GM19193 (cell line): Measurements from ENCODE around the gene WDR83.

Experiments
- POLR2A ChIP-seq: IDR thresholded peaks from 4 replicates; pipeline ENCODE4 v1.6.1; 2011; ENCODE audit not compliant: insufficient read depth, insufficient read length; ENCODE audit errors: extremely low read depth

The WDR83 gene

DNA sequence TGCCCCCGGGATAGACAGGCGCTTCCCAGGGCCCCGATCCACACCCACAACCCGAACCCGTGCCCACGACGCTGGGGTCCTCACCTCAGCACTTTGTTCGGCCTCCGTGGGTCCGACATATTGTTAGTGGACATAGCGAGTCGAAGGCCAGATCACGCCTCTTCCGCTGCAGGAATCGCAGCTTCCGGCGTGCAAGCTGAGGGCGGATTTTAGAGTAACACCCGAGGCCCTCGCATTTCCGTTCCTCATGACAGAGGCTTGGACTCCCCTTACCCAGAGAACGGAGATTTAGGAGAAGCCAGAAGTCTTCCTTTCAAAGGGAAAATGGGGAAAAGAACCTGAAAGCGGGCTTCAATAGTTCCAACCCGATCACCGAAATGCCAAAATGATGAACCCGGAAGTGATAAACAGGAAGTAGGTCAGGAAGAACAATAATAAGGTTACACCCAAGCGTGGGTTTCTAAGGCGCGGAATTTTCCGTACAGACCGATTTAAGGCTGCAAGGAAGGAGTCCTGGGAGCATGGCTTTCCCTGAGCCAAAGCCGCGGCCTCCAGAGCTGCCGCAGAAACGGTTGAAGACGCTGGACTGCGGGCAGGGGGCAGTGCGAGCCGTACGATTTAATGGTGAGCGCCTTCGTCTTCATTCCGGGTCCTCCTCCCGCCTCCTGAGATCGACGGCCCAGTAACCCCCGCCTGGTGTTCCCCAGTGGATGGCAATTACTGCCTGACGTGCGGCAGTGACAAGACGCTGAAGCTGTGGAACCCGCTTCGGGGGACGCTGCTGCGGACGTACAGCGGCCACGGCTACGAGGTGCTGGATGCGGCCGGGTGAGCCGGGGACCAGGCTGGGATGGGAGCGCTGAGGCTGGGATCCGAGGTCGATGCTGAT is 2.9 kb downstream of the WDR83 start:
- peak; percentile 68 for TF ChIP-seq POLR2A

DNA sequence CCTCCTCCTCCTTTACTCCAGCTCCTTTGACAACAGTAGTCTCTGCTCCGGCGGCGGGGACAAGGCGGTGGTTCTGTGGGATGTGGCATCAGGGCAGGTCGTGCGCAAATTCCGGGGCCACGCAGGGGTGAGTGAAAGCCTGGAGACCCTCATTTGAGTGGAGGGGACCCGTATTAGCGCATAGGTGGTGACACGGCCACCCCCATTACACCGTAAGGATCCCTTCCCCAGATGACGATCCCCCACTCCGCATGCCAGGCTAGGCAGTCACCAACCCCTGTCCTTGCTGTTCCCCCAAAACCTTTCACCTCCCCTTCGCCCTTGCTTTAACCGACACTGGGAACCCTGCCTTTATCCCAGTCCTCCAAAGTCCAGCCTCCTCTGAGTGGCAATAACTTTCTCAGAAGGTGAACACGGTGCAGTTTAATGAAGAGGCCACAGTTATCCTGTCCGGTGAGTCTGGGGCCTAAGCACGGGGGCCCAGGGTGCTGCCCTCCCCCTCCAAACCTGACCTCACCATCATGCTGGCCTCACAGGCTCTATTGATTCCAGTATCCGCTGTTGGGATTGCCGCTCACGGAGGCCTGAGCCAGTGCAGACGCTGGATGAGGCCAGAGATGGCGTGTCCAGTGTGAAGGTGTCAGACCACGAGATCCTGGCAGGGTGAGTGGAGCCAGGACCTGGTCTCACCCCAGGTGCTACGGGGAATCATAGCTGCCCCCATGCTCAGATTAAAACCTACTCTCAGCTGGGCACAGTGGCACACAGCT is 3.7 kb downstream of the WDR83 start:
- no peak for TF ChIP-seq POLR2A

DNA sequence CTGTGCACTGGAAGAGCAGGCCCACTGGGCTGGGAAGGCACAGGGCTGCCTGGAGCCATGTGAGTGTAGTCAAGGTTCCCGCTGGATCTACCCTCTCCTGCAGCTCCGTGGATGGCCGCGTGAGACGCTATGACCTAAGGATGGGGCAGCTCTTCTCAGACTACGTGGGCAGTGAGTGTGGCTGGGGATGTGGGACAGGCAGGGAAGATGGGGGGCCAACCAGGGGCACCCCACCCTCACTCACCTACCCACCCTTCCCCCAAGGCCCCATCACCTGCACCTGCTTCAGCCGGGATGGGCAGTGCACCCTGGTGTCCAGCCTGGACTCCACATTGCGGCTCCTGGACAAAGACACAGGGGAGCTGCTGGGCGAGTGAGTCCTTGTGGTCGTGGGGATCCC is 6.1 kb downstream of the WDR83 start:
- TF ChIP-seq POLR2A, result no peak

DNA sequence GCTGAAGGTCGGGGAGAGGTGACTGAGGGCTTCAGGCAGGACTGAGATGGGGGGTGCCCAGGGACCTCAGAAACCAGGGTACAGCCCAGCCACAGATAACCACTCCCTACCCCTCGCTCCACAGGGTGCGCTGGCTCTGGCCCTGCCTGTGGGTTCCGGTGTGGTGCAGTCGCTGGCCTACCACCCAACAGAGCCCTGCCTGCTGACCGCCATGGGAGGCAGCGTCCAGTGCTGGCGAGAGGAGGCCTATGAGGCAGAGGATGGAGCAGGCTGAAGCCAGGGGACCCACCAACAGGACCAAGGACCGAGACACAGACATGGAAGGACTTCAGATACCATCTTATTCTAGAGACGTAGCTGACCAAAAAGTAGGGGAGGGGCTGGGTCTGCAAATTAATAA is 8.8 kb downstream of the WDR83 start:
- TF ChIP-seq POLR2A, result no peak

DNA sequence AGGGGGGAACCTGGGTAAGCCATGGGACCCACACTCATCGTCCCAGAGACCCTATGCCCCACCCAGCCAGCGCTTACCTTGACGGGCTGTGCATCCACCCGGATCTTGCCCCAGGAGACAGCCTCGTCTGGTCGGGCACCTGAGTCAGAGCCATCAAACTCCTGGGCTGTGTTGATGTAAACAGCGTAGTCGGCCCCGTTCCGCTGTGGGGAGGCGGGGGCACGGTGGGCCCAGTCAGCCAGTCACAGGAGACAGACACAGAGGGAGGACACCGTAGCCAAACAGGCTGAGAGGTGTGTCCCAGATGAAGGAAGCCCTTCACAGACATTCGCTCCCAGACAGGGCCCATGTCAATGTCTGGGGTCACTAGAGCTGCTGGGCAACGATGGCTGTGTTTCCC is 9.3 kb downstream of the WDR83 start:
- TF ChIP-seq POLR2A, result peak; percentile 11

DNA sequence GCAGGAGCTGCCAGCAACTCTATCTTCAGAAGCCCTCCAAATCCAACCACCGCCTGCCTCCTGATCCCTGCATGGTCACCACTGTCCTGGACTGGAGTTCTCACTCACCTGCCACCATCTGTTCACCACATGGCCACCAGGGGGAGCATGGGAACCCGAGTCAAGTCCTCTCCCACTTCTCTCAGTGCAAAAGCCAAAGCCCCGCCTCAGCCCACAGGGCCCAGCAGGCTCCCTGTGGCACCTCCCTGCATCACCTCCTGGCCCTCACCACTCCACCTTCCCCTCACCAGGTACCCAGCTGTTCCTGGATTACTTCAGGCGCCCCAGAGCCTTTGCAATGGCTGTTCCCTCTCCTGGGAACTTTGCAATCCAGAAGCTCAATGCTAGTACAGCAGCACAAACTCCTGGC is 9.8 kb downstream of the WDR83 start:
- TF ChIP-seq POLR2A, result no peak

DNA sequence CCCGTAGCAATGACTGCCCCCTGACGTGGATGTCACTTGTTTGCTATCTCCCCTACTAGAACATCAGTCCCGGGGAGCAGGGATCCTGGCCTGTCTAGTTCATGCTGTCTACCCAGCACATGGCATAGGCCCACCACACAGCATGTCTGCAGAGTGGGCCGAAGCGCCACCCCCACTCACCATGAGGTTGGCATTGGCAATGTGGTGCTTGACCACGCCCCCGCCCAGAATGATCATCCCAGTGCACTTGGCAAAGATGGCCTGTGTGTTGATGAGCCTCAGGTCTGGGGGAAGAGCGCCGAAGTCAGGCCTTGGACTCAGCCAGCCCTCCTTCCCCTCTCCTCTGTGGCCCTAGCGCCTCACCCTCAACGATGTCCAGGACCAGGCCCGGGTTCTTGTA is 10.3 kb downstream of the WDR83 start:
- peak; percentile 19 for TF ChIP-seq POLR2A

DNA sequence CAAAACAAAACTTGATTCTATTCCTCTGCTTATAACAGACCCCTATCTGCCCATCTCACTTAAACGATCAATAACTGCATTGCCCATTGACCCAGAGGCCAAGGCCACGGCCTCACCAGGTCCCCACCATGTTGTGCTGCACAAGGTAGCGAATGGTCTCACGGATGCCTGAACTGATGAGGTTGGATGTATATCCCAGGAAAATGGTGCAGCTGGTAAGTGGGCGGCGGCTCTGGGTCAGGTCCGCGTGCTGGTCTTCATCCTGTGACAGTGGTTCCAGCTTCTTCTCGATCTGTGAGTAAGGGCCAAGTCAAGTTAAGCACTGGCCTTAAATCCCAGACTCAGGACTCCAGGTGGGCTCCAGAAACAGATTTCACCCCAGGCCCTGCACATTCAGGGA is 13.4 kb downstream of the WDR83 start:
- TF ChIP-seq POLR2A, result no peak

DNA sequence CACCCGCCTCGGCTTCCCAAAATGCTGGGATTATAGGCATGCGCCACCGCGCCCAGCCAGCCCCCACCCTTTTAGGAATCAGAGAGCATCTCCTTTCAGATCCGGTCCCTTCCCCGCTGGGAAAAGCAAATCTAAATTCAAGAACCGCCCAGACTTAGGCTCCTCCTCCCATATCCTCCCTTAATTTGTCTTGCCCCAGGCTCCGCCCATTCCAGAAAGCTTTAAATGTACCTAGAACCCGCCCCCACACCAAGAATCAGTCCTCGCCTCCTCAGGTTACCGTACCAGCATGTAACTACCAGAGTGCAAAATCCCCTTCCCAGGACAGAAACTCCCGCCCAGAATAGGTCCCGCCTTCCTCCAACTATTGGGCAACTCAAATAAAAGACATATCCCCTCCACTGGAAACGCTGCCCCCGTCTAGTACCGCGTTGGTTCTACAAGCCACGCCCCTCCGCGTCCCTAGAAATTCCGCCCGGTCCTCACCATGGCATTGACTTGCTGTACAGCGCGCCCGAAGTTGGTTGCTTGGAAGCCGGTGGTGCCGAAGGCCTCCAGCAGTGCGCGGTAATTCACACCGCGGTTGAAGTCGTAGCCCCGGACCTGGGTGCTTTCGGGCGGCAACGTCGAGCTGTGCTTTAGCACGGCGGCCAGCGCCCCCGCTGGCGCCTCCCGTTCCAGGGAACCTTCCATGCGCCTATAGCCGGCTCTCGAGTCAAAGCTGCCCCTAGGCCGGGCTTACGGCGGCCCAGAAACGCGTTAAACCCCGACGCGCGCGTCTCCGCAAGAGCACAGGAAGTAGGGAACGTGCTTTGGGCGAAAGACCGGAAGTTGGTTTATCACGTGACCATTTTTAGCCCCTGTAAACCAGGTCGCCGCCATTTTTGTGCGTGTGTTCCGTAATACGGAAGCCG is 14.7 kb downstream of the WDR83 start, which contains the start of gene DHPS:
DHPS (minus strand) TSS at position 807 of the 914 bp plus-strand sequence; CDS start at position 693, 114 bp downstream.
- peak; percentile 85 for TF ChIP-seq POLR2A

DNA sequence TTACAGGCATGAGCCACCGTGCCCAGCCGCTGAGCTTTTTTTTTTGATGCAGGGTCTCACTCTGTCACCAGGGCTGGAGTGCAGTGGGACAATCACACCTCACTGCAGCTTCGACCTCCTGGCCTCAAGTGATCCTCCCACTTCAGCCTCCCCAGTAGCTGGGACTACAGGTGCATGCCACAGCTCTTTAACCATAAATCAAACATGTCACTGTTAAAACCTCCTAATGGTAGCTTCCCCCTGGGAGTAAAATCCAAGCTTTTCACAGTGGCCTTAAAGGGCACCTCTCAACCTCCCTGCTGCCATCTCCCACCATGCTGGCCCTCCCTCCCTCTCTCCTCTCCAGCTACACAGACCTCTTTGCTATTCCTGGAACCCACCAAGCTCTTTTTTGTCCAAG is 19.2 kb downstream of the WDR83 start:
- no peak for TF ChIP-seq POLR2A

DNA sequence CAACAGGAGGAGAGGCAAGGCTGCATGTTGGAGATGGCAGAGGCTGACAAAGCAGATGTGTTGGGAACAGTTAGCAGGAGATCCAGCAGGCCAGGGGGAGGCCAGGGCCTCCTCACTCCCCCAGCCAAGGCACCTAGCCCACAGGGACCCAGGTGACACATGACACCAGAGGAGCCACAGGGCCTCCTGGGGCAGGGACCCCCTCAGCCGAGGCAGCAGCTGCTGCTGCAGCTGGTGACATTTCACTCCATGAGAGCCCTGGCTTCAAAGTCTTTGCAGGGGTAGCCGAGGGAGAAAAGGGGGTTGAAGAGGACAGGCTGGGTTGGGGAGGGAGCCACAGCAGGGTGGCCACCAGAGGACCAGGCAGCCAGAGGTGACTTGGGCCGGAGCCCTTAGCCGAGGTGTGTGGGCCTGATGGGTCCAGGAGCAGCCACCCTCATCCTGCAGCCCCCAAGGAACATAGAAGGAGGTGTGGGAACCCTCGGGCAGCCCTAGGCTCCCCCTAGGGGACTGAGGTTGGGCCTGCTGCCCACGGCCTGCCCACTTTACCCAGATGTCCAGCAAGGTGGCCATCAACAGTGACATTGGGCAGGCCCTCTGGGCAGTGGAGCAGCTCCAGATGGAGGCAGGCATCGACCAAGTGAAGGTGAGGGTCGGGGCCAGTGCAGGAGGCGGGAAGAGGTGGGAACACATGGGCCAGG is 21.0 kb downstream of the WDR83 start, which contains the start of gene GNG14:
GNG14 (plus strand) TSS at position 503 of the 701 bp plus-strand sequence; CDS start at position 554, 51 bp downstream.
- no peak for TF ChIP-seq POLR2A

DNA sequence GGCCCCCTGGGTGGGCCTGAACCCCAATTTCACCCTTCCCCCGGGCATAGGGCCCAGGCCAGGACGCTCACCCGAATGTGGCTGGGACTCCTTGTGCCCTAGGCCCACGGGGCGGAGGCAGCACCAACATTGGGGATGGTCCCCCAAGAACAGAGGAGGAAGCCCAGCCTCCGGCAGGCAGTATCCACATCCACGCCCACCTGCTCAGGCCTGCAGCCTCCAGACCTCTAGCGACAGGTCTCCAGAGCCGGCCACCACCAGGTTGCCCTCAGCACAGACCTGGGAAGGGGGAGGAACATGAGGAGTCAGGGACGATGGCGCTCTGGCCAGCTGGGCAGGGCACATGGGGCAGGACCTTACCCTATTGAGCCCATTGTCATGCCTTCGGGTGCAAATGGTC is 22.4 kb downstream of the WDR83 start:
- TF ChIP-seq POLR2A, result no peak

DNA sequence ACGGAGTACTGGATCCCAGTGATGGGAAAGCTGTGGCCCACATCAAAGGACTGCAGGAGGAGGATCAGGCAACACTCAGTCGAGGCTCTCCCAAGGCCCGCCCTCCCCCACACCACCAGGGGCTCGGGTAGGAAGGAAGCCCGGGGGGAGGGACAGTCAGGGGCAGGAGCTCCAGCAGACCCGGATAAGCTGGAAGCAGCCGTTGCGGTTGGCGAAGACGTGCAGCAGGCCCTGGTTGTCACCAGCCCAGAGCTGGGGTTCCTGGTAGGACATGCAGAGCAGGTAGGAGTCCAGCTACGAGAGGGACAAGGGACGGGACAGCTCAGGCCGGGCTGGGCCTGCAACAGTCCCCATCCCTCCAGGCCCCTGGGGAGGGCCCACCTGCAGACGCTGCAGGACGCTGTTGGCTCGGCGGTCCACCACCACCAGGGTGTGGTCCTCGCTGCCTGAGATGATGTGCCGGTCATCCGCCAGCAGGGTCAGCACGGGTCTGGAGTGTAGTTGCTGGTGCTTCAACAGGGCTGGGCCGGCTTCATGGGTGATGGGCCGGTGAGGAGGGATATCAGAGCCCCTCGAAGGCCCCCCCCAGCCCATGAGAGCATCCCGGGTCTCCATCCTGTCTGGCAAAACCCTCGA is 23.1 kb downstream of the WDR83 start:
- TF ChIP-seq POLR2A, result no peak

DNA sequence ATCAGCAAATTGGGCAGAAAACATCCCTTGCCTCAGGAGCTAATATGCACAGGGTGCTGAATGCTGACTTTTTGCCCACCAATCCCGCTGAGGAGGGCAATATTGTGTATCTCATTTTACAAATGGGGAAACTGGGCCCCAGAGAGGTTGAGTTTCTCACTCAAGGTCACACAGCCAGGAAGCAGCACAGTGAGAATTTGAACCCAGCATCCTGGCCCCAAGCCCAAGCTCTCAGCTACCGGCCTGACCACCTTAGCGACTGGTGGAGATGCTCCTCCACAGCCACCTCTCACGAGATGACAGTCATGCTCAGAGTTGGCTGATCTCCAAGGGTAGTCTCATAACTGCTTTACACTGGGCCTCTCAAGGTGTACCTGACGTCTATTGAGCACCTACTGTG is 26.4 kb downstream of the WDR83 start:
- no peak for TF ChIP-seq POLR2A
